ENCODE data around the gene MTHFD2L. TPM values are rescaled to one million over a fixed set of nuclear protein-coding genes. Genes with fewer than 3 reads are reported as not detected.

MTHFD2L gene
- polyA plus RNA-seq, 1 donor from 2014 or later = 43.5 TPM

GRCh38 chr4:74278490-74278889, 120.6 kb downstream of the MTHFD2L start:
- Histone ChIP-seq H3K4me2 (ENCODE audit: low read length) (no peak overlapping the region), H3K36me3 (ENCODE audit: insufficient read depth, low read length) (no peaks in the 10 kb centered on the region), H4K20me1 (ENCODE audit: insufficient read depth) (no peaks in the 10 kb centered on the region), H3F3A (ENCODE audit: insufficient read depth, low read length, poor library complexity, severe bottlenecking) (no peaks in the 10 kb centered on the region), H3K27me3 (ENCODE audit: insufficient read depth, low read depth, low read length) (no peaks in the 10 kb centered on the region), H3K9me3 (ENCODE audit: low read length) (no peaks in the 10 kb centered on the region), H3K9ac (ENCODE audit: low read length) (no peak overlapping the region), H3K79me2 (replicated peaks; ENCODE audit: insufficient read depth, low read length) (no peaks in the 10 kb centered on the region), H2AFZ (ENCODE audit: low read depth, low read length) (no peak overlapping the region), H3K9me2 (ENCODE audit: insufficient read depth, low read length) (no peaks in the 10 kb centered on the region), H3K27ac (ENCODE audit: low read length) (no peak overlapping the region), H3K4me3 (ENCODE audit: low read length) (no peak overlapping the region)
- TF ChIP-seq, protein P1, sequence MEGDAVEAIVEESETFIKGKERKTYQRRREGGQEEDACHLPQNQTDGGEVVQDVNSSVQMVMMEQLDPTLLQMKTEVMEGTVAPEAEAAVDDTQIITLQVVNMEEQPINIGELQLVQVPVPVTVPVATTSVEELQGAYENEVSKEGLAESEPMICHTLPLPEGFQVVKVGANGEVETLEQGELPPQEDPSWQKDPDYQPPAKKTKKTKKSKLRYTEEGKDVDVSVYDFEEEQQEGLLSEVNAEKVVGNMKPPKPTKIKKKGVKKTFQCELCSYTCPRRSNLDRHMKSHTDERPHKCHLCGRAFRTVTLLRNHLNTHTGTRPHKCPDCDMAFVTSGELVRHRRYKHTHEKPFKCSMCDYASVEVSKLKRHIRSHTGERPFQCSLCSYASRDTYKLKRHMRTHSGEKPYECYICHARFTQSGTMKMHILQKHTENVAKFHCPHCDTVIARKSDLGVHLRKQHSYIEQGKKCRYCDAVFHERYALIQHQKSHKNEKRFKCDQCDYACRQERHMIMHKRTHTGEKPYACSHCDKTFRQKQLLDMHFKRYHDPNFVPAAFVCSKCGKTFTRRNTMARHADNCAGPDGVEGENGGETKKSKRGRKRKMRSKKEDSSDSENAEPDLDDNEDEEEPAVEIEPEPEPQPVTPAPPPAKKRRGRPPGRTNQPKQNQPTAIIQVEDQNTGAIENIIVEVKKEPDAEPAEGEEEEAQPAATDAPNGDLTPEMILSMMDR (IDR thresholded peaks at IDR 0.05; ENCODE audit: poor library complexity, severe bottlenecking) = no peak
- TF ChIP-seq REST (IDR thresholded peaks at IDR 0.05; ENCODE audit: borderline replicate concordance) = no peak

DNA sequence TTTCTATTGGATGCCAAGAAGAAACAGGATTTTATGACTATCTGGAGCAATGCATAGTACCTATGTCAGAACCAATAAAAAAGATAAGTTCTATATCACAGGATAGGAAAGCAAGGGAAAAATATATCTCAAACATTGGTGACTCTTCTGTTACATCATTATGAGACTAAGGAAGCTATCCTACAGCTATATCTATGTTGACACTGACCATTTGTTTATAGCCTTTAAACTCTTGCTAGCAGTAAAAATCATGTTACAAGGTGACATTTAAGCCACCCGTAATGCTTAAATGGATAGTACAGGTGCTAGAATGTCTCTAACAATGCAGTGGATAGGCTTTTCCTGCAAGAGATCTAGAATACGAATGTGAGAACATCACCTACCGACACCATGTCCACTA, 121.8 kb downstream of the MTHFD2L start:
- H3F3A ChIP-seq (ENCODE audit: insufficient read depth, low read length, poor library complexity, severe bottlenecking) = no peaks in the 10 kb centered on the region
- H3K4me2 ChIP-seq (ENCODE audit: low read length) = no peak overlapping the region
- no peaks in the 10 kb centered on the region for H3K27me3 ChIP-seq (ENCODE audit: insufficient read depth, low read depth, low read length)
- H4K20me1 ChIP-seq (ENCODE audit: insufficient read depth) = no peaks in the 10 kb centered on the region
- no peaks in the 10 kb centered on the region for H3K9me2 ChIP-seq (ENCODE audit: insufficient read depth, low read length)
- no peak overlapping the region for H3K9ac ChIP-seq (ENCODE audit: low read length)
- H3K36me3 ChIP-seq (ENCODE audit: insufficient read depth, low read length) = no peaks in the 10 kb centered on the region
- no peak overlapping the region for H2AFZ ChIP-seq (ENCODE audit: low read depth, low read length)
- H3K79me2 ChIP-seq (replicated peaks; ENCODE audit: insufficient read depth, low read length) = no peaks in the 10 kb centered on the region
- no peak overlapping the region for H3K4me3 ChIP-seq (ENCODE audit: low read length)
- TF ChIP-seq MXI1 (conservative IDR thresholded peaks at IDR 0.05; ENCODE audit: poor library complexity, severe bottlenecking) = no peak
- no peak for TF ChIP-seq REST (IDR thresholded peaks at IDR 0.05; ENCODE audit: borderline replicate concordance)
- TF ChIP-seq RAD21 (conservative IDR thresholded peaks at IDR 0.05) = no peak
- TF ChIP-seq EZH2 (IDR thresholded peaks at IDR 0.05; ENCODE audit: borderline replicate concordance, insufficient read depth, low read length, poor library complexity, severe bottlenecking) = no peak
- no peak for TF ChIP-seq SMC3 (conservative IDR thresholded peaks at IDR 0.05; ENCODE audit: poor library complexity)
- TF ChIP-seq TAF1 (IDR thresholded peaks at IDR 0.05; ENCODE audit: low read depth) = no peak
- no peak for TF ChIP-seq EP300 (conservative IDR thresholded peaks at IDR 0.05; ENCODE audit: poor library complexity, severe bottlenecking)
- TF ChIP-seq POLR2AphosphoS5 (IDR thresholded peaks at IDR 0.05) = no peak
- TF ChIP-seq, protein P1 (IDR thresholded peaks at IDR 0.05; ENCODE audit: poor library complexity, severe bottlenecking) = no peak
- no peak overlapping the region for H3K27ac ChIP-seq (ENCODE audit: low read length)
- no peaks in the 10 kb centered on the region for H3K9me3 ChIP-seq (ENCODE audit: low read length)

All from neural cell (in vitro differentiated cells).